Fibroblast of mammary gland (primary cell): Measurements from ENCODE around the gene HOXA1.

ENCODE experiments used
- DNase-seq: peaks from one replicate; pipeline ENCODE4 v3.0.0-alpha.2; 2010; ENCODE audit warnings: low read depth
- H3K4me3 ChIP-seq: 2 replicates; pipeline ENCODE4 v1.5.1; 2011; ENCODE audit warnings: low read depth, mild to moderate bottlenecking, low read length, moderate library complexity; ENCODE audit not compliant: control insufficient read depth
- TF ChIP-seq, protein P1 (sequence below): conservative IDR thresholded peaks from 2 replicates; pipeline ENCODE4 v1.5.1; 2011; ENCODE audit warnings: low read depth, low read length, inconsistent platforms; ENCODE audit not compliant: control insufficient read depth, insufficient read depth

The HOXA1 gene

DNA sequence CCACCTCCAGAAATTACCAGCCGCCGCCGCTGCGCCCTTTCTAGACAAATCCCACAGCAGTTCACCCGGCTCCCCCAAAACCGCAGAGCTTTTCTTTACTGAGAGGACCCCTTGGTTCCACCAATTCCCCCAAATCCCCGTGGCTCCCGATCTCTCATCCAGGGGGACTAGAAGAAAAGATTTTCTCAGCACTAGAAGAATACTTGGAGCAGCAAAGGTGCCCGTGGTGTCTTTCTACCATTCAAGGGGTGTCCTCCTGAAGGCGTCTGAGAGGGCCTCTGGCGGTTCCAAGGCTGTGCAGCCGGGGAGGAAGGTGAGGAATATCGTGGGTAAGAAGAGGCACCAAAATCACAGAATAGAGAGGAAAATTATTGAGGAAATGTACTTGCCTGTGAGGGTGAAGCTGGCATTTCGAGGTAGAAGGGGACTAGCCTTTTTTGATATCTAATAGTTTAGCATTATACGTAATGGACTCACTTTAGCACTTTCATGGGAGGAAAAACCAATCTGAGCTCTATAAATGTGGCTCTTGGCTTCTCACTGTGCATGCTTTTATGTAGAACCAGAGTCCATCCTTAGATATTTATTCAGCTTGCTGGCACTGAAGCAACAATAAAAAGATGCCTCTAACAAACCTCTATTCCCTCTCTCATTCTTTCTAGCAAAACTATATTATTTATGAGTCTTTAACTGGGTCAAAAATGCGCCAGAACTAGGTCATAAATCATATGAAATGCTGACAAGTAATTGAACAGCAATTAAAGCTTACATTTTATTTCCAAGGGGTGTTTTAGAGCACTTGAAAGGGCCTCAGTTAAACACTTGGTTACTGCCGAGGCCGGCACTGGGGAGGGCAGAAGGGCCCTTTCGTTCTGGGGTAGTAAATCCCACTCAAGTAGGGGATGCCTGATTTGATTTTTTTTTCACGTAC lies 20.5 kb upstream of the HOXA1 start:
- no peak for DNase-seq
- TF ChIP-seq, protein P1, sequence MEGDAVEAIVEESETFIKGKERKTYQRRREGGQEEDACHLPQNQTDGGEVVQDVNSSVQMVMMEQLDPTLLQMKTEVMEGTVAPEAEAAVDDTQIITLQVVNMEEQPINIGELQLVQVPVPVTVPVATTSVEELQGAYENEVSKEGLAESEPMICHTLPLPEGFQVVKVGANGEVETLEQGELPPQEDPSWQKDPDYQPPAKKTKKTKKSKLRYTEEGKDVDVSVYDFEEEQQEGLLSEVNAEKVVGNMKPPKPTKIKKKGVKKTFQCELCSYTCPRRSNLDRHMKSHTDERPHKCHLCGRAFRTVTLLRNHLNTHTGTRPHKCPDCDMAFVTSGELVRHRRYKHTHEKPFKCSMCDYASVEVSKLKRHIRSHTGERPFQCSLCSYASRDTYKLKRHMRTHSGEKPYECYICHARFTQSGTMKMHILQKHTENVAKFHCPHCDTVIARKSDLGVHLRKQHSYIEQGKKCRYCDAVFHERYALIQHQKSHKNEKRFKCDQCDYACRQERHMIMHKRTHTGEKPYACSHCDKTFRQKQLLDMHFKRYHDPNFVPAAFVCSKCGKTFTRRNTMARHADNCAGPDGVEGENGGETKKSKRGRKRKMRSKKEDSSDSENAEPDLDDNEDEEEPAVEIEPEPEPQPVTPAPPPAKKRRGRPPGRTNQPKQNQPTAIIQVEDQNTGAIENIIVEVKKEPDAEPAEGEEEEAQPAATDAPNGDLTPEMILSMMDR = no peak
- H3K4me3 ChIP-seq = peak overlapping the region; percentile 46

DNA sequence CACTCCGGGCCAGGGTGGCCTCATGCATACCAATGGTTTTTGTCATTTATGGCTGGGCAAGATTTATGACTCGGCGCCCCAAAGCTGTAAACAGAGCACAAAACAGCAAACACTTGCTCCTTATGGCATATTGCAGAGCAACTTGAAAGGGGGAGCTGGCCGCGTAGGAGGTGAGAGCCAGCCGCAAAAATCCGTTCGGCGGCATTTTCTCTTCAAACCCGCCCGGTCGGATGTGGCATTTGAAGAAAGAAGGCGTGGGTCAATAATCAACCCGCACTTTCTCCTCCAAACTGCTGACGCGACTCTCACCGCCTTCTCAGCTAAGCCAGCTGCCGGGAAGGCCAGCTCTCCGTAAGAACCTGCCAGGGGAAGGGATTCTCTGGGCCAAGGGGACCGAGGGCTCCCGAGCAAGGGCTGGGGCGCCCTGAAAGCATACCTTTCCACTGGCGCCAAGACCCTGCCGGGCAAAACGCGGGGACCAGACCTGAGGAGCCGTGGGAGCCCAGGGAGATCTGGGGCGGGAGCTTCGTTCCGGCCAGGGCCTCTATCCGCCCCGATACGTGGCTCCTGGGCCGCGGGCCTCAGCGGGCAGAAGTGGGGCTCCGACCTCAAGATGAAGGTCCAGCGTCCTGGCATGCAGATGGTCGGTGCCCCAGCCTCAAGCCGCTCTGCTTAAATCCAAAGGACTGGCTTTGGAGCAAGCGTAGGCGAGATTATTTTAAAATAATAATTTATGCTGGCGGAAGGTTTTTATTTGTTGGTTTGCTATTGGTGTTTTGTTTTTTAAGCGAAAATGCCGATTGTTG lies 19.6 kb upstream of the HOXA1 start:
- TF ChIP-seq, protein P1 = no peak
- peak overlapping the region; percentile 46 for H3K4me3 ChIP-seq
- DNase-seq = peak; percentile 74

DNA sequence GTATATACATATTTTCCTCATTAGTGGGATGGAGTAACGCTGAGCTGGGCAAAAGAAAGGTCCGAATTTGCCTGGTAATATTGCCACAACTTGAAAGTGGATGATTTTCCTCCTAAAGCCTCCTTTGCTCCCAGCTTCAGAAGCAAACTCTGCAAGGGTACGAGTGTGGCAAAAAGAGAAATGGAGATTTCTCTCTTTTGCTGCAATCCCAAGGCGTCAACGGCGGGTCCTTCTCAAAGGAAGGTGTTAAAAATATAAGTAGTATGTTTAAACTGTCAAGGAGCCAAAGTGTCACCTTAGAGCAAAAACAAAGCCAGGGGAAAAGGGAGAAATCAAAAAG lies 19.1 kb upstream of the HOXA1 start:
- no peak for DNase-seq
- TF ChIP-seq, protein P1 = no peak
- peak overlapping the region; percentile 46 for H3K4me3 ChIP-seq

GRCh38 chr7:27113991-27114769 lies 18.4 kb upstream of the HOXA1 start:
- peak overlapping the region; percentile 46 for H3K4me3 ChIP-seq
- DNase-seq = no peak
- TF ChIP-seq, protein P1 = no peak

GRCh38 chr7:27112955-27113949 lies 17.5 kb upstream of the HOXA1 start:
- peak; percentile 91 for DNase-seq
- TF ChIP-seq, protein P1 = no peak
- H3K4me3 ChIP-seq = peak overlapping the region; percentile 46

GRCh38 chr7:27112361-27112760 lies 16.6 kb upstream of the HOXA1 start:
- TF ChIP-seq, protein P1 = no peak
- no peak overlapping the region for H3K4me3 ChIP-seq
- DNase-seq = no peak
